Testis (tissue), 2 donors: ENCODE measurements around the gene CDH23.

Experiments used
- POLR2A ChIP-seq: fragments of 450-650 bp; IDR thresholded peaks from one replicate; pipeline ENCODE4 v1.6.1; 2017; ENCODE audit warnings: antibody characterized with exemption, mild to moderate bottlenecking, moderate library complexity
- TF ChIP-seq, protein P1 (sequence below), 3 experiments: fragments of 450-650 bp in 2 of 3; fragments of 200-600 bp in 1 of 3; sonication (generic) in 1 of 3; IDR thresholded peaks; one replicate each; pipeline ENCODE4 v1.5.1; 2016 to 2019; ENCODE audit warnings: antibody characterized with exemption in 3 of 3, mild to moderate bottlenecking in 2 of 3, moderate library complexity in 1 of 3

DNA sequence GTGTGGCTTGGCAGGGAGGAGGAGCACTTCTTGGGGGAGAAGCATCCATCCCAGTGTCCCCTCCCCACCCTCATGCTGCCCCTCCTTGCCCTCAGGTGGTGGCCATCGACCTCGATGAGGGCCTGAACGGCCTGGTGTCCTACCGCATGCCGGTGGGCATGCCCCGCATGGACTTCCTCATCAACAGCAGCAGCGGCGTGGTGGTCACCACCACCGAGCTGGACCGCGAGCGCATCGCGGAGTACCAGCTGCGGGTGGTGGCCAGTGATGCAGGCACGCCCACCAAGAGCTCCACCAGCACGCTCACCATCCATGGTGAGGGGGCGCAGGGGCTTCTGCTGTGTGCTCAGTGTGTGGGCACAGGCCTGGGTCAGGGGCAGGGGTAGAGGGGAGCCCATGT, 308.1 kb downstream of the CDH23 start:
- TF ChIP-seq, protein P1, sequence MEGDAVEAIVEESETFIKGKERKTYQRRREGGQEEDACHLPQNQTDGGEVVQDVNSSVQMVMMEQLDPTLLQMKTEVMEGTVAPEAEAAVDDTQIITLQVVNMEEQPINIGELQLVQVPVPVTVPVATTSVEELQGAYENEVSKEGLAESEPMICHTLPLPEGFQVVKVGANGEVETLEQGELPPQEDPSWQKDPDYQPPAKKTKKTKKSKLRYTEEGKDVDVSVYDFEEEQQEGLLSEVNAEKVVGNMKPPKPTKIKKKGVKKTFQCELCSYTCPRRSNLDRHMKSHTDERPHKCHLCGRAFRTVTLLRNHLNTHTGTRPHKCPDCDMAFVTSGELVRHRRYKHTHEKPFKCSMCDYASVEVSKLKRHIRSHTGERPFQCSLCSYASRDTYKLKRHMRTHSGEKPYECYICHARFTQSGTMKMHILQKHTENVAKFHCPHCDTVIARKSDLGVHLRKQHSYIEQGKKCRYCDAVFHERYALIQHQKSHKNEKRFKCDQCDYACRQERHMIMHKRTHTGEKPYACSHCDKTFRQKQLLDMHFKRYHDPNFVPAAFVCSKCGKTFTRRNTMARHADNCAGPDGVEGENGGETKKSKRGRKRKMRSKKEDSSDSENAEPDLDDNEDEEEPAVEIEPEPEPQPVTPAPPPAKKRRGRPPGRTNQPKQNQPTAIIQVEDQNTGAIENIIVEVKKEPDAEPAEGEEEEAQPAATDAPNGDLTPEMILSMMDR (IDR thresholded peaks at IDR 0.05), result no peak
- TF ChIP-seq POLR2A, result no peak
